ENCODE measurements around the gene CPA1. TPM values are rescaled to one million over a fixed set of nuclear protein-coding genes. Genes with fewer than 3 reads are reported as not detected.

Gene CPA1
- total and polyA plus RNA-seq, 7 experiments from 2014 or later = not detected

DNA sequence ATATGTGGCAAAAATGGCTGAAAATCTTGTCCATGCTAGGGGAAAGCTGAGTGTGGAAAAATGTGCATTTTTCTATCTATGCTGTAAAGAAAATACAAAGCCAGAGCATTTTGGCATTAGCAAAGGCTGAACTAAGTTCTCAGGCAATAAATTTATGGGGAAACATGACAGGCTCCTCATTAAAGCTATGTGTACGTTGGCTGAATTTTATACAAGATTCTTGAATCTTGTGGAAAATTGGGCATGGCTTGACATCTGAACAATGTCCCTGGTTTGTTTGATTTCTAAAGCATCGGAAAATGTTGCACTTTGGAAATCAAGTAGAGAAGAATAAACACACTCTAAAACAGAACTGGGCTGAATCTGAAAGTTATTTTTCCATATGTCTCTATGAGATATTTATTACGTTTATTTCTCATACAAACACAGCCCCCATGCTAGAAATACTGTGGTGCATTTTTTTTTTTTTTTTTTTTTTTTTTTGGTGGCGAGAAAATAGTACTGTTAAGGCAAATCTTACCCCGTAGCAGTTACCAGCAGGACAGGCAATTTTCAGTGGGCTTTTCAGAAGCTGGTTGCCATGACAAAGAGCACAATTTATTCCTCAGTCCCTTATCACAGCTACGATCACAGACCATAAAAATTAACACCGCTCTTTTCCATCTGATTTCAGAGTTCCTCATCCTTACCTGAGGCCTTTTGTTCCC is 16.9 kb downstream of the CPA1 start:
- peaks cover 0 to 14% of the 10 kb centered on the region in 2 donors for H3K4me1 ChIP-seq (ENCODE audit: control insufficient read depth in 2 of 2, insufficient read depth in 2 of 2, low read length in 2 of 2)
- no peaks in the 10 kb centered on the region for H3K27me3 ChIP-seq (ENCODE audit: control insufficient read depth in 2 of 2, insufficient read depth in 2 of 2, low read length in 2 of 2)
- intact Hi-C loops (cut with micrococcal nuclease) = no loop called here
- Mint-ChIP-seq H3K9me3 (no peaks in the 10 kb centered on the region), H3K27ac (peak overlapping the region in 1 of 9 donors; percentile 62), H3K4me3 (no peak overlapping the region), H3K27me3 (no peaks in the 10 kb centered on the region), H3K36me3 (peaks cover 0 to 38% (median 26%) of the 10 kb centered on the region in 5 donors), H3K4me1 (peaks cover 19 to 38% (median 34%) of the 10 kb centered on the region in 7 donors)
- no peak overlapping the region for H3K27ac ChIP-seq (ENCODE audit: low read depth, low read length)
- DNase-seq (no peak), ATAC-seq (no peak)
- H3K4me3 ChIP-seq (ENCODE audit: low read length) = no peak overlapping the region
- no peaks in the 10 kb centered on the region for H3K9me3 ChIP-seq (ENCODE audit: control insufficient read depth in 2 of 3, low read length in 3 of 3)
- CTCF ChIA-PET = interaction anchor here (0.6 to 0.7 kb wide), 2 partner anchors 16 to 94 kb away, joined by 3 to 5 read pairs; no protein-coding TSS in a partner anchor
- POLR2A ChIA-PET = interaction anchor here (0.6 to 1.1 kb wide), 2 partner anchors 15 to 192 kb away, joined by 3 to 4 read pairs; partner anchors contain the start of gene TMEM209
- H3K36me3 ChIP-seq (ENCODE audit: control insufficient read depth in 2 of 3, insufficient read depth in 3 of 3, low read length in 3 of 3) = peaks cover 0 to 9% (median 0%) of the 10 kb centered on the region in 3 experiments

DNA sequence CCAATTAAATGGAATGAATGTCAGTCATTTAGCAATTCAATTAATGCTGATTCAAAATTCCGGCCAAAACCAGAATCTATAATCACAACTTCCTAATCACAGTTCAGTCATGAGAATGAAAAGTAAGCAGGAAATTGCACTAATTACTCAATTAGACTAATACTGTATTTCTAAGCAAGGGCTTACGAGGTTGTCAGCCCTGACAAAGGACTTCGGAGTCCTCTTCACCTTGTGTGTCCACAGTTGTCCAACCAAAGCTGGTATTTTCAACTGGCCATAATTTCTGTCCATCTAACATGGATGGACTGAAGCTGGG is 17.4 kb downstream of the CPA1 start:
- Mint-ChIP-seq H3K27me3 (no peaks in the 10 kb centered on the region), H3K36me3 (peaks cover 0 to 43% (median 31%) of the 10 kb centered on the region in 5 donors), H3K4me3 (no peak overlapping the region), H3K4me1 (peaks cover 18 to 38% (median 34%) of the 10 kb centered on the region in 7 donors), H3K9me3 (no peaks in the 10 kb centered on the region), H3K27ac (peak overlapping the region in 1 of 9 donors; percentile 62)
- CTCF ChIA-PET = interaction anchor here (0.7 kb wide), 1 partner anchor 93 kb away, joined by 5 read pairs; no protein-coding TSS in a partner anchor
- ATAC-seq = no peak
- POLR2A ChIA-PET = interaction anchor here (0.5 to 0.6 kb wide), 2 partner anchors 191 to 193 kb away, joined by 3 to 4 read pairs; partner anchors contain the start of gene TMEM209
- Histone ChIP-seq H3K4me3 (ENCODE audit: low read length) (no peak overlapping the region), H3K9me3 (ENCODE audit: control insufficient read depth in 2 of 3, low read length in 3 of 3) (no peaks in the 10 kb centered on the region), H3K27ac (ENCODE audit: low read depth, low read length) (no peak overlapping the region), H3K27me3 (ENCODE audit: control insufficient read depth in 2 of 2, insufficient read depth in 2 of 2, low read length in 2 of 2) (no peaks in the 10 kb centered on the region), H3K36me3 (ENCODE audit: control insufficient read depth in 2 of 3, insufficient read depth in 3 of 3, low read length in 3 of 3) (peaks cover 0 to 12% (median 0%) of the 10 kb centered on the region in 3 experiments), H3K4me1 (ENCODE audit: control insufficient read depth in 2 of 2, insufficient read depth in 2 of 2, low read length in 2 of 2) (peaks cover 0 to 14% of the 10 kb centered on the region in 2 donors)
- intact Hi-C loops (cut with micrococcal nuclease) = no loop called here
- DNase-seq = no peak

DNA sequence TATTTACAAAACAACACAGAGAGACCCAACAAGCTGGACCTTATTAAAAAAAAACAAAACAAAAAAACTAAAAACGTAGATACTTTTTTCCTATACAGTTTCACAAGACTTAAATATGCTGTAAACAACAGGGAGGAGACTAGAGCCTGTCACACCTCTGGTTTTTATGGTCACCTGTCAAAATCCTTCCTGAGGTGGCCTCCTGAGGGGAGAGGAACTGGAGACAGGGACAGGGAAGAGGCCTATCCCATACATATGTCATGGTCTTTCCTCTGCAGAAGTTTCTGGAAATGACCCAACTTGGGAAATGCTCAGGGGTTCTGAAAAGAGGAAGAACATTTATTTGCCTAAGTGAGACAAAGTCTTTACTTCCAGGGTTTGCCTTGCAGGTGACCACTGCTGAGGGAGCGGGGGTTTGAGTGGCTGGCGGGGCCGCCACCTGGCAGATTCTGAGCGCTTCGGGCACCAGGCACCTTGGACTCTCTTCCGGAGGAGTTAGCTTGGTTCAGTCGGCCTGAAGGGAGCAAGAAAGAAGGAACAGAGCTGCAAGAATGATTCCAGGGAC is 18.3 kb downstream of the CPA1 start:
- POLR2A ChIA-PET = no interaction called here
- no peak for DNase-seq
- no peaks in the 10 kb centered on the region for H3K9me3 ChIP-seq (ENCODE audit: control insufficient read depth in 2 of 3, low read length in 3 of 3)
- Mint-ChIP-seq H3K27ac (peak overlapping the region in 2 of 9 donors; percentile 20 to 34), H3K4me3 (no peak overlapping the region), H3K9me3 (no peaks in the 10 kb centered on the region), H3K27me3 (no peaks in the 10 kb centered on the region), H3K4me1 (peaks cover 17 to 32% (median 25%) of the 10 kb centered on the region in 7 donors), H3K36me3 (peaks cover 0 to 46% (median 37%) of the 10 kb centered on the region in 5 donors)
- H3K27ac ChIP-seq (ENCODE audit: low read depth, low read length) = no peak overlapping the region
- intact Hi-C loops (cut with micrococcal nuclease) = no loop called here
- peaks cover 0 to 13% (median 0%) of the 10 kb centered on the region in 3 experiments for H3K36me3 ChIP-seq (ENCODE audit: control insufficient read depth in 2 of 3, insufficient read depth in 3 of 3, low read length in 3 of 3)
- H3K27me3 ChIP-seq (ENCODE audit: control insufficient read depth in 2 of 2, insufficient read depth in 2 of 2, low read length in 2 of 2) = no peaks in the 10 kb centered on the region
- ATAC-seq = no peak
- CTCF ChIA-PET = interaction anchor here (0.5 kb wide), 1 partner anchor 147 kb away, joined by 3 read pairs; no protein-coding TSS in a partner anchor
- H3K4me3 ChIP-seq (ENCODE audit: low read length) = no peak overlapping the region
- H3K4me1 ChIP-seq (ENCODE audit: control insufficient read depth in 2 of 2, insufficient read depth in 2 of 2, low read length in 2 of 2) = peaks cover 0 to 14% of the 10 kb centered on the region in 2 donors

- no peak overlapping the region for H3K4me3 Mint-ChIP-seq
- H3K27ac Mint-ChIP-seq = no peak overlapping the region
- DNase-seq = no peak
- no peak for ATAC-seq
- H3K9me3 Mint-ChIP-seq = no peaks in the 10 kb centered on the region
- POLR2A ChIA-PET = interaction anchor here (1.0 kb wide), 1 partner anchor 27 kb away, joined by 3 read pairs; no protein-coding TSS in a partner anchor
- CTCF ChIA-PET = no interaction called here
- H3K4me1 ChIP-seq (ENCODE audit: control insufficient read depth in 2 of 2, insufficient read depth in 2 of 2, low read length in 2 of 2) = no peaks in the 10 kb centered on the region
- no peaks in the 10 kb centered on the region for H3K27me3 ChIP-seq (ENCODE audit: control insufficient read depth in 2 of 2, insufficient read depth in 2 of 2, low read length in 2 of 2)
- no peak overlapping the region for H3K4me3 ChIP-seq (ENCODE audit: low read length)
- H3K27me3 Mint-ChIP-seq = no peaks in the 10 kb centered on the region
- intact Hi-C loops (cut with micrococcal nuclease) = no loop called here
- H3K4me1 Mint-ChIP-seq = peaks cover 5 to 18% (median 11%) of the 10 kb centered on the region in 7 donors
- H3K36me3 Mint-ChIP-seq = peaks cover 0 to 51% (median 39%) of the 10 kb centered on the region in 5 donors
- no peak overlapping the region for H3K27ac ChIP-seq (ENCODE audit: low read depth, low read length)
- H3K36me3 ChIP-seq (ENCODE audit: control insufficient read depth in 2 of 3, insufficient read depth in 3 of 3, low read length in 3 of 3) = peaks cover 0 to 19% (median 0%) of the 10 kb centered on the region in 3 experiments
- H3K9me3 ChIP-seq (ENCODE audit: control insufficient read depth in 2 of 3, low read length in 3 of 3) = no peaks in the 10 kb centered on the region
These were observed 19.9 kb downstream of the CPA1 start for GRCh38 chr7:130400120-130400572.

DNA sequence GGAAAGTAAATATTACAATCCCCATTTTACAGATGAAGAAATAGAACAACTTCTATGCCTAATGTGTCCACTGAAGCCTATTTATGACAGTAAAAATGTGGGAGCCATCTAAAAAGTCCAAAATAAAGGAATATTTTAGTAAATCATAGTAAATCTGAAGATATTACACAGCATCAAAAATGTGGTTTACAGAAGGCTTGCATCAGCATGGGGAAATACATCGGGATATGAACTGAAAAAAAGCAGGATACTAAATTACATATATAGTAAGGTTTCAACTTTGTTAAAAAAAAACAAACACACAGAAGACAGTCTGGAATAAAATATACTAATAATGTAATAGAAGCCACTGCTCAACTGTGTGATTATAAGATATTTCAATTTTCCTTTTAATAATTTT is 20.8 kb downstream of the CPA1 start:
- H3K9me3 Mint-ChIP-seq = no peaks in the 10 kb centered on the region
- DNase-seq (no peak), ATAC-seq (no peak)
- H3K4me1 ChIP-seq (ENCODE audit: control insufficient read depth in 2 of 2, insufficient read depth in 2 of 2, low read length in 2 of 2) = no peaks in the 10 kb centered on the region
- no peaks in the 10 kb centered on the region for H3K27me3 Mint-ChIP-seq
- no peak overlapping the region for H3K27ac Mint-ChIP-seq
- H3K4me1 Mint-ChIP-seq = peaks cover under 1 to 13% (median 4%) of the 10 kb centered on the region in 7 donors
- peaks cover 0 to 56% (median 42%) of the 10 kb centered on the region in 5 donors for H3K36me3 Mint-ChIP-seq
- CTCF ChIA-PET = no interaction called here
- no peak overlapping the region for H3K4me3 Mint-ChIP-seq
- H3K27ac ChIP-seq (ENCODE audit: low read depth, low read length) = no peak overlapping the region
- intact Hi-C loops (cut with micrococcal nuclease) = no loop called here
- H3K4me3 ChIP-seq (ENCODE audit: low read length) = no peak overlapping the region
- H3K27me3 ChIP-seq (ENCODE audit: control insufficient read depth in 2 of 2, insufficient read depth in 2 of 2, low read length in 2 of 2) = no peaks in the 10 kb centered on the region
- no peaks in the 10 kb centered on the region for H3K9me3 ChIP-seq (ENCODE audit: control insufficient read depth in 2 of 3, low read length in 3 of 3)
- POLR2A ChIA-PET = interaction anchor here (1.0 kb wide), 1 partner anchor 26 kb away, joined by 3 read pairs; no protein-coding TSS in a partner anchor
- peaks cover 0 to 19% (median 0%) of the 10 kb centered on the region in 3 experiments for H3K36me3 ChIP-seq (ENCODE audit: control insufficient read depth in 2 of 3, insufficient read depth in 3 of 3, low read length in 3 of 3)

DNA sequence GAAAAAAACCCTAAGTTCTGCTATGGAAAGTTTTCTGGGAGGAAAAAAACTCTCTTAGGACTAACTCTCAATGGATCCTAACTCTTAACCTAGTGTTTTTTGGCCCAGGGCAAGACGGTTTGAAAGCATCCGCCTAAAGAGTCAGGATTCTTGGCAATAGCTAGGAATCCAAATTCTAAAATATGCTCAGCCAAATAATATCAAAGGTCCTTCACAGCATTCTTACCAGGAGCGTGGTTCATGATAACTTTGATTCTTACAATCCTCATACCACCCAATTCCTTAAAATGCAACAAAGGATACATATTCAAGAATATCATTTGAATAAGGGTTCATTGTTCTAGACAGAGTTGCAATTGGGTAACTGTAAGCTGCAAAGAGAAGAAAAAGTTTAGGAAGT is 21.3 kb downstream of the CPA1 start:
- no peaks in the 10 kb centered on the region for H3K27me3 Mint-ChIP-seq
- Histone ChIP-seq H3K4me1 (ENCODE audit: control insufficient read depth in 2 of 2, insufficient read depth in 2 of 2, low read length in 2 of 2) (no peaks in the 10 kb centered on the region), H3K27ac (ENCODE audit: low read depth, low read length) (no peak overlapping the region), H3K36me3 (ENCODE audit: control insufficient read depth in 2 of 3, insufficient read depth in 3 of 3, low read length in 3 of 3) (peaks cover 0 to 19% (median 0%) of the 10 kb centered on the region in 3 experiments), H3K9me3 (ENCODE audit: control insufficient read depth in 2 of 3, low read length in 3 of 3) (no peaks in the 10 kb centered on the region), H3K4me3 (ENCODE audit: low read length) (no peak overlapping the region), H3K27me3 (ENCODE audit: control insufficient read depth in 2 of 2, insufficient read depth in 2 of 2, low read length in 2 of 2) (no peaks in the 10 kb centered on the region)
- H3K4me3 Mint-ChIP-seq = no peak overlapping the region
- H3K36me3 Mint-ChIP-seq = peaks cover 0 to 53% (median 42%) of the 10 kb centered on the region in 5 donors
- DNase-seq (no peak), ATAC-seq (no peak)
- no peak overlapping the region for H3K27ac Mint-ChIP-seq
- intact Hi-C loops (cut with micrococcal nuclease) = no loop called here
- H3K9me3 Mint-ChIP-seq = no peaks in the 10 kb centered on the region
- ChIA-PET POLR2A (interaction anchor here (0.9 kb wide), 1 partner anchor 11 kb away, joined by 4 read pairs; no protein-coding TSS in a partner anchor), CTCF (no interaction called here)
- peaks cover 0 to 11% (median 3%) of the 10 kb centered on the region in 7 donors for H3K4me1 Mint-ChIP-seq
